COLO829 (cell line): ENCODE results near the gene INO80D.
"Not testable (repeated sequence)": the region's sequence is repeated elsewhere in the genome, so short reads cannot be mapped to it uniquely, and the experiment has no call there.

Source experiments
- DNase-seq: peaks from one replicate; pipeline ENCODE4 v3.0.0; 2012; ENCODE audit warnings: low spot score

The INO80D gene

DNA sequence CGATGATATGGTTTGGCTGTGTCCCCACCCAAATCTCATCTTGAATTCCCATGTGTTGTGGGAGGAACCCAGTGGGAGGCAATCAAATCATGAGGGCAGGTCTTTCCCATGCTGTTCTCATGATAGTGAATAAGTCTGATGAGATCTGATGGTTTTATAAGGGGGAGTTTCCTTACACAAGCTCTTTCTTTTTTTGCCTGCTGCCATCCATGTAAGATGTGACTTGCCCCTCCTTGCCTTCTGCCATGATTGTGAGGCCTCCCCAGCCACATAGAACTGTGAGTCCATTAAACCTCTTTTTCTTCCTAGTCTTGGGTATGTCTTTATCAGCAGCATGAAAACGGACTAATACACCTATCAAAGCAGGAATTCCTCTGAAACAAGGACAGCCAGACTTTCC, 107.2 kb downstream of the INO80D start:
- not testable (repeated sequence) for DNase-seq

DNA sequence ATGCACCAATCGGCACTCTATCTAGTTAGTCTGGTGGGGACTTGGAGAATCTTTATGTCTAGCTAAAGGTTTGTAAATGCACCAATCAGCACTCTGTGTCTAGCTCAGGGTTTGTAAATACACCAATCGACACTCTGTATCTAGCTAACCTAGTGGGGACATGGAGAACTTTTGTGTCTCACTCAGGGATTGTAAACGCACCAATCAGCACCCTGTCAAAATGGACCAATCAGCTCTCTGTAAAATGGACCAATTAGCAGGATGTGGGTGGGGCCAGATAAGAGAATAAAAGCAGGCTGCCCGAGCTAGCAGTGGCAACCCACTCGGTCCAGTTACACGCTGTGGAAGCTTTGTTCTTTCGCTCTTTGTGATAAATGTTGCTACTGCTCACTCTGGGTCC, 108.3 kb downstream of the INO80D start:
- not testable (repeated sequence) for DNase-seq

DNA sequence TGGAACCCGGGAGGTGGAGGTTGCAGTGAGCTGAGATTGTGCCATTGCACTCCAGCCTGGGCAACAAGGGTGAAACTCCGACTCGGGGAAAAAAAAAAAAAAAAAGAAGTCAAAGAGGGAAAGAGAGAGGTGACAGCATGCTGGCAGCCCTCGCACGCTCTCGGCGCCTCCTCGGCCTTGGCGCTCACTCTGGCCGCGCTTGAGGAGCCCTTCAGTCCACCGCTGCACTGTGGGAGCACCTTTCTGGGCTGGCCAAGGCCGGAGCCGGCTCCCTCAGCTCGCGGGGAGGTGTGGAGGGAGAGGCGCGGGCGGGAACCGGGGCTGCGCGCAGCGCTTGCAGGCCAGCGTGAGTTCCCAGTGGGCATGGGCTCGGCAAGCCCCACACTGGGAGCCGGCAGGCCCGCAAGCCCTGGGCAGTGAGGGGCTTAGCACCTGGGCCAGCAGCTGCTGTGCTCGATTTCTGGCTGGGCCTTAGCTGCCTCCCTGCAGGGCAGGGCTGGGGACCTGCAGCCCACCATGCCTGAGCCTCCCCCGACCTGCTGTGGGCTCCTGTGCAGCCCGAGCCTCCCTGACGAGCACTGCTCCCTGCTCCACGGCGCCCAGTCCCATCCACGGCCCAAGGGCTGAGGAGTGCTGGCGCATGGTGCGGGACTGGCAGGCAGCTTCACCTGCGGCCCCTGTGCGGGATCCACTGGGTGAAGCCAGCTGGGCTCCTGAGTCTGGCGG, 108.9 kb downstream of the INO80D start:
- DNase-seq, result not testable (repeated sequence)

DNA sequence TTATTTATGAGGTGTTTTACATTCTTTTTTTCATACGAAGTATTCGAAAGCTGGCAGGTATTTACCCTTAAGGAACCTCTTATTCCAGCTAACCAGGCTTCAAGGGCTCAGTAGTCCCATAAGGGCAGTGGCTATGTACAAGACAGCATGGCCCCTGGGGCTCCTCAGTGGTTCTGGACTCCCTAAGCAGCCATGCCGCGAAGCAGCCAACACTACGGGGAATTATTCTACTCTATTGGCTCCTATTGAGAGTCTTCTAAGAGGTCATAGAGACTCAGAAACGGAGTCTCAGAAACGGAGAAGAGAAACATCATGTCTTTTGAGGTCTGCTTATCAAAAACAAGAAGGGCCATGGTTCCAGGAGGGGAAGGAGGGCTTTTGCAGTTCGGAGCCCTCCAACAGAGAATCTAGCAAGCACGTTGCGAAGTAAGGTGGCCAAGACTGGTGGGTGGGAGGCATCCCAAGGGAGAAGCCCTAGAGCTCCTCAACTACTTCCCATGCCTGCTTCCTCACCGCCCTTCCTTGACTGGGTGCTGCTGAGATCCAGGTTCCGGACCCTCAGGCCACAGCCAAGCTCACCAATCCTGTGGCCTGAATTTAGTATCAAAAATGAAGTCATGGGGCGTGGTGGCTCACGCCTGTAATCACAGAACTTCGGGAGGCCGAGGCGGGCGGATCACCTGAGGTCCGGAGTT, 109.7 kb downstream of the INO80D start:
- DNase-seq, result no peak

DNA sequence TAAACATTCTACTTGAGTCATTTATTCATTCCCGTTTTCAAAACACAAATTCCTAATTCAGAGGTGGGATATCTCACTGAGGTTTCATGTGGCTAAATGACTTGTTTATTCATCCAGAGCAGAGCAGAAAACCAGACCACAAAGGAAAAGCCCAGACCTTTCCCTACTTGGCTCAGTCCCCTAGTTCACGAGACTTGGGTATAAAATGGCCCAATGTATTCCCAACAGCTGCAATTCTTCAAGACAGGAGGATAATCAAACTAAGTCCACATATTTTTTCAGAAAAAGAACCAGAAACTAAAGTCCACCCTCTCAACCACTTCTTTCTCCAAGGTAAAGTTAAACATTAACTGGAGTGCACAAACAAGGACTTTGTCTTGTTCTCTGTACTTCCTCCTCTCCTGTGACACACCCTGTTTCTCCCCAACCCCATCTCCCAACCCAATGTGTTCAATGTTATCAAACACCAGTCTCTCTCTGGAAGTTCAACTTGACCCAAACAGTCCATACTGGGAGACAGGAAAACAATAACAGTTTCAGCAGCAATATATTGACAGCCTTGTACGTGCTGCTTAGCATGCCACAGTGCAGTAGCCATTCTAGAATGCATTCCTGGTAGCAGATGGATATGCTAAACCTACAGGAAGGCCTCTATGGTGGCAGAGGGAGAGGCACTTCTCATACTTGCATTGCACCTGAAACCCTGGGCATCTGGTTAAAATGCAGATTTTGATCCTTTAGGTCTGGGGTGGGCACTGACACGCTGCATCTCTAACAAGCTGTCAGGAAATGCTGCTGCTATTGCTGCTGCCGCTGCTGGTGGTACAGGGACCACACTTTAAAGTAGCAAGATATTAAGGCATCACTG, 110.7 kb downstream of the INO80D start:
- peak; percentile 8 for DNase-seq

DNA sequence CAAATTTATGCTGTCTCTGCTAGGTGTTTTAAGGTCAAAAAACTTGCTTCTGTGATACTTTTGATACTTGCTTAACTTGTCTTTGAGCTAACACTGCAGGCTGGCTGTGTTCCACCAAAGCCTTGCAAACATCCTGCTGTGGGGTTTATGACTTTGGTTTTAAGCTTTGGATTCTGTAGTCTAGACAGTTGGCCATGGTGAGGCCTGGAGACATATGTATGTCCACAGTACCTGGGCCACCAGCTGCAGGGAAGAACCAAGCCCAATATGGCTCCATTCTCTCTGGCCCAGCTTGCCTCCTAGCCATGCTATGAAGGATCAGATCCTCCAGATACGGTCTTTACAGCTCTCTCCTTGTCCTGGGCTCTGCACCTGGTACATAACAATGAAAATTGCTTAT, 113.9 kb downstream of the INO80D start:
- no peak for DNase-seq

DNA sequence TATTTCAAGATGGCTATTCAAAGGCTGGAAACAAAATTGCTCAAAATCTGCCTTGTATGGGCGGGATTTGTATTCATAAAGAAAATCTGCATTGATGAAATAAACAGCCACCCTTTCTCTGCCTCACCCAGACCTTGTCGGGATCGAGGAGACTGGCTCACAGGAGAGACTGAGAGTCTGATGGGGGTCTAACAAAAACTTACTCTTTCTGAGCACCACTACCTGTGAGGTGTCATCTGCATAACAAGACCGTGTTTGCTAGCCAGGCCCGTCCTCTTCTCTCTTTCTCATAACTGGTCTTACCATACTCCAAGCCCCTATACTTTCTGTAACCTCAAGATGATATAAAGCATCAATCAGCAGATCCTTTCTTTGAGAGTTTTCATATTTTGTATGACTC, 115.6 kb downstream of the INO80D start:
- no peak for DNase-seq

DNA sequence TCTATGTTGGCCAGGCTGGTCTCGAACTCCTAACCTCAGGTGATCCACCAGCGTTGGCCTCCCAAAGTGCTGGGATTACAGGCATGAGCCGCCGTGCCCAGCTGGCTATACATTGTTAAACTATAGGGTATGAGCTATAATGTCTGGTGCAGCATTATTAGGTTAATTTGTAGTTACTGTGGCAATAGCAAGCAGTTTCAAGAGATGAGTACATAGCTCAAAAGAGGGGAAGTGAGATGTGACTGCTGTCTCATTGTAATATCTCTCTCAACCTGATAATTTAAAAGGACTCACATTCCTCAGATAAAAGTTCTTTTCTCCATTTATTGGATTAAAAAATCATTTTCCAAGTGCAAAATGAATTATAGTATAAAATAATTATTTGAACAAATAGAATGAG, 116.4 kb downstream of the INO80D start:
- no peak for DNase-seq

DNA sequence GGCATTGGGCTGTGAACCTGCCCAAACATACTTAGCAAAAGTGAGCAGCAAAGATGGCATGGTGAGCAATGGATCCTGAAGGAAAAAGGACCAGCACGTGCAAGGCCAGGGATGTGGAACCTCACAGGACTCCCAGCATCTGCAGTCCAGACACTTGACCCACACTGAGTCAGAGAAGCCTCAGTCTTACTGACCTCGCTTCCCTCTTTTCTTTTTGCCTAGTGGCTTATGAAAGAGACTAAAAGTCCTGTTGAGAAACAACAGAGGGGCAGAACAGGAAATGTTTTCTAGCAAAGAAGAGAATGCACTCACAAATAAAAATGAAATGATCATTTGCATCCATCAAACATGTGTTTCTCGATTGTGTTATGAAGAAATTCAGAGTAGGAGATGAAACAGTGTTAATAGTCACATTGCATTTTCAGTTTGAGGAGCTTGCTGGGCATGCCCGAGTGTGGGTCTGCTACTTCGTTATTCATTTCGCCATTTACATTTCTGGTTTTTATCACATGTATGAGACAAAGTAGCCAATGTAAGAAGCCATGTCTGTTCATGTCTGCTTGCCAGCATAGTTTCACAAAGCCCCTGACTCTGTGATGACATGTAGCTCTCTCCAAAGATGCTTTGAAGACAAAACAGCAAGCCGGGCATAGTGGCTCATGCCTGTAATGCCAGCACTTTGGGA, 118.4 kb downstream of the INO80D start:
- no peak for DNase-seq

DNA sequence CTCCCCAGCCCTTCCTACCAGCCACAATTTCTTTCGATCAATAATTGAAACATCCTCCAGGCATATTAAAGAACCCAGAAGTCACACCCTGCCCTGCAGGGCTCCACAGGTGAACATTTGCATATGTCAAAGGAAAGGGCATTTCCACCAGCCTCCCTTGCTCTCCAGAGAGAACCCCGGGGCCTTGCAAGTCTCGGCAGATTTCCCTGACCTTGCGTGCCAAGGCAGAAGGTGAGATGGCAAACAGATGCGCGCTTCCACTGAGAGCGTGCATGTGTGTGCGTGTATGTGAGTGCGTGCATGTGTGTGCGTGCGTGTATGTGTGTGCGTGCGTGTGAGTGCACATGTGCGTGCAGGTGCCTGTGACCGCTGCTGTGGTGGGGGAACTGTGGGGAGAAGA, 120.3 kb downstream of the INO80D start:
- DNase-seq, result no peak

DNA sequence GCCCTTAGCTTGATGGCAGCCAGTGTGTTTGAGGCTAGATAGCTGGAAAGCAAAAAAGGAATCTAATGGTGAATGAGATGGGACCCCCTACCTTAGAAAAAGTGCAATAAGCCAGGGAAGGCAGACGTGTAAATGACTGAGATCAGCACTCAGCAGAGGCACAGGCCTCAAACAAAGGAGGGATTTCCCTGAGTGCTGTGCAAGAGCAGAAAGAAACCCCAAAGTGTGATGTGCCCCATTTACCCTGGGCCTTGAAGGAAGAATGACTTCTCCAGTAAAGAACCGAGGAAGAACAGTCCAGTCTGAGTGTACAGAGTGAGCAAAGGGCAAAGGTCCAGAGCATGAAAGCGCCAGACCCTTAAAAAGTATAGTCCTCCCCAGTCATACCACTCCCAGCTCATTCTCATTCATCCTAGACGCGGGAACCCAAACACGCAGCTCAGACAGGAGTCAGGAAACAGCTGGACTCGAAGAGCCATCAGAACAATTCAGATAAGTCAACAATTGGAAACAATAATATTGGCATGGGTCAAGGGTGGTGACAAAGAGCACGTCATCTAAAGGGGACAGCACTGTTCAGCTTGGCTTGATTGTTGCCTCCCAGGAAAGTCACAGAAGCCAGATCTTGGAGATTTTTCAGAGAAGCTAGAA, 121.7 kb downstream of the INO80D start:
- DNase-seq, result no peak

DNA sequence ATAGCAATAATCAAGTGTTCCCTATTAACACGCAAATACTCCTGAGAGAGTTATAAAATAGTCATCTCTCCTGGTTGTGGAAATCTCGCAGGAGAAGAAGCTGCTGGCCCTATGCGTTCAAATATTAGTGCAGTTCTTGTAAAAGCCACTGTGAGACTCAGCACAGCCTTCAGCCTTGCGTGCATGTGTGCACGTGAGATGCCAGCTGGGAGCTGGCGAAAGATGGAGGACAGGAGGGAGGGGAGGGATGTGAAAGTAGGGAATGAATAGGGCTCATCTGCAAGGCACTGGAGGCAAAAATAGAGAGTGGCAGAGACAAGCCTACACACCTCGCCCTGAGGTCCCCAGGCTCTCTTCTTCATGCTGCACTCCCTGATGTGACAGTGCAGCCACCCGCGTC, 126.5 kb downstream of the INO80D start:
- DNase-seq, result no peak

DNA sequence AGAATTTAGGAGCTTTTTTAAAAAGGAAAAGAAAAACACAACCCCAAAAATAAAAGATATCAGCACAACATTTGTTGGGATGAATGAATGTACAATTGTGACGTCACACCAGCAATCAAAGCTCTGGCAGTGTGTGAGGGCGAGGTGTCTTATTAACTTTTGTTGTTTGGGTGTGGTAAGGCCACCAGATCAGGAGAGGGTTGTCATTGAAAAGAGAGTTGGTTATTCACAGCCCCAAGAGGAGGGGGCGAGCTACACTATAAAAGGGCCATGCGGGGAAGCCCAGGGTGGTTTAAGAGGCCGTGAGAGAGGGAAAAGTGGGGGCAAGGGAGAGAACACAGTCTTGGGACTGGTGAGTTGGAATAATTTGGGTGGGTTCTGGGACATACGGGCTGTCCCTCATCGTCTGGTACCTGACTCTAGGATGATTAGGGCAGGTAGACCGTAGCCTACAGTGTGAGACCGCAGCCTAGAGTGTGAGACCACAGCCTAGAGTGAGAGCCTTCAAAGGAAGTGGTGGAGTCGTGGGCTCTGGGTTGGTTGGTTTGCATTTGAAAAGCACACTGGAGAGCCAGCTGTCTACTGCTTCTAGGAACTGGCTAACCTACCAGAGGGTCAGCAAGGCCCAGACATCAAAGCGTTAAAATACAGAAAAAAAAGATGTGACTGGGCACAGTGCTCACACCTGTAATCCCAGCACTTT, 128.4 kb downstream of the INO80D start:
- DNase-seq, result no peak

DNA sequence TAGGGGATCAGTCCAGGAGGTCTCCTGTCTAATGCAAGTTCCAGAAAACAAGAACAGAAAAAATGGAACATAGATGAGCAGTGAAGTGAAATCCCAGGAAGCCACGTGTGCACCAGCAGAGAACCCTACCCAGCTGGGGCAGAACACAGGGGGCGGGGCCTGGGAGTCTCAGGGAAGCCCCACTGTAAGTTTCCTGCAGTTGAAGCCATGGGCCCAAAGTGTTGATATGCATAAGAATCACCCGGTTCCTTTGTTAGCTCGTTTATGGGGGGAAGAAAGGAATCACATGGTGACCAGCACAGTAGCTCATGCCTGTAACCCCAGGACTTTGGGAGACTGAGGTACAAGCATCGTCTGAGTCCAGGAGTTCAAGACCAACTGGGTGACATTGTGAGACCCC, 131.3 kb downstream of the INO80D start:
- no peak for DNase-seq

DNA sequence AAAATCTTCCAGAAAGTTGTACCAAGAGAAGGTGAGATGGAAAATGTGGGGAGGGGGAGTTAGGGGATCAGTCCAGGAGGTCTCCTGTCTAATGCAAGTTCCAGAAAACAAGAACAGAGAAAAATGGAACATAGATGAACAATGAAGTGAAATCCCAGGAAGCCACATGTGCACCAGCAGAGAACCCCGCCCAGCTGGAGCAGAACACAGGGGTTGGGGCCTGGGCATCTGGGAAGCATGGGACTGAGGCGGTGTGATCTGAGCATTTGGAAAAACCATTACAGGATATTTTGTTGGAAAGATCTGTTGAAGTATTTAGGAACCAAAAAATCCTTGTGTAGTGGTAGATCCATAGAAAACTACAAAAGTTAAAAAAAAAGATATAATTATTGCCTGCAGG, 133.7 kb downstream of the INO80D start:
- no peak for DNase-seq

DNA sequence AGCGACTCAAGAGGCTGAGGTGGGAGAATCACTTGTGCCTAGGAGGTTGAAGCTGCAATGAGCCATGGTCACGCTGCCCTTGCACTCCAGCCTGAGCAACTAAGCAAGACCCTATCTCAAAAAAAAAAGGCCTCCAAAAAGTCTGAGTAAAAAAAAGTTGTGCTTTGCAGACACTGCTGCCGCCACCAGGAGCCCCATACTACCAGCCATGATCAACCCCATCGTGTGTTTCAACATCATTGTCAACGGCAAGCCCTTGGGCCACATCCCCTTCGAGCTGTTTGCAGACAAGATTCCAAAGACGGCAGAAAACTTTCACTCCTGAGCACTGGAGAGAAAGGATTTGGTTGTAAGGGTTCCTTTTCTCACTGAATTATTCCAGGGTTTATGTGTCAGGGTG, 137.1 kb downstream of the INO80D start:
- no peak for DNase-seq

DNA sequence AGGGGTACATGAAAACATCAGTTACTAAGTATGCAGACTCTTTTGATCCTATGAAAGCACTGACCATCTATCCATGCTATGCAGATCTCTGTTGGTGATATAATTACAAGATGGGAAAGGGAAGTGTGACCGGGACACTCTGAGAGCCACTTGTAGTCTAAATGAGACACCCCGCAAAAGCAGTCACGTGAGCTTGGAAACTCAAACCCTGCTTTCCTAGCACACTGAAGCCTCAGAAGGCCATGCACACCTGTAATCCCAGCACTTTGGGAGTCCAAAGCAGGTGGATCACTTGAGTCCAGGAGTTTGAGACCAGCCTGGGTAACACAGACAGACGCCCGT, 137.5 kb downstream of the INO80D start:
- DNase-seq, result no peak

DNA sequence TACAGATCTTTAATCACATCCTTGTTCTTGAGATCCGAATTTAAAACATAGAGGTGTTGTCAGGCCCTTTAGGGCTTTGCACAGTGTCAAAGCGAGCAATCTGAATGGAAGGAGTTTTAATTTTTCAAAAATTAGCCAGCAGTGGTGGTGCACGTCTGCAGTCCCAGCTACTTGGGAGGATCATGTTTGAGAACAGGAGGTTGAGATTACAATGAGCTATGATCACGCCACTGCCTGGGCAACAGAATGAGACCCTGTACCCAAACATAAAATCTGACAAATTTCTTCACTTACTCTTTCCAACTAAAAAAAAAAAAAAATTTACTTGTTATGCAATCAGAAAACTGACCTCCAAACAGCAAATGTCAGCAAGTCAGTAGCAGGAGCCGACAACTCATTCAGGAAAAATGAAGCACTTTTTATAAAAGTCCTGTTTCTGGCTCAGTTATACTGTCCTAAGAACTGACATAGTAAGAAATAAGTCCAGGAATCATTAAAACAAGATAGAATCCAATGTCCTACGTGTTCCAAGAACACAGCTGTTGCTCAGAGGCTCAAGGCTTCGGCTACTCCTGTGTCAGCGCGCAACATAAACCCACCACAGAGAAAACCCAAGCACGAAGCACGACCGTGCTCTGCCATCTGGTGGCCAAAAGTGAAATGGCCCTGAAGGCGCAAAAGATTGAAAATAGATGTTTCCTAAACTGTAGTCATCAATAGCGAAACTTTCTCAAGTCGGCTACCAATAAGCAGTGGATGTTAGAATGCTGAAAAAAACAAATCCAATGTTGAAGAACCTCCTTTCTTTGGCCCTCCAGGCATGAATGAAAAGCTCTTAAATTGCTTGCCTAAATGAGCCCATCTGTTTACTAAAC, 138.1 kb downstream of the INO80D start:
- DNase-seq, result peak; percentile 78

DNA sequence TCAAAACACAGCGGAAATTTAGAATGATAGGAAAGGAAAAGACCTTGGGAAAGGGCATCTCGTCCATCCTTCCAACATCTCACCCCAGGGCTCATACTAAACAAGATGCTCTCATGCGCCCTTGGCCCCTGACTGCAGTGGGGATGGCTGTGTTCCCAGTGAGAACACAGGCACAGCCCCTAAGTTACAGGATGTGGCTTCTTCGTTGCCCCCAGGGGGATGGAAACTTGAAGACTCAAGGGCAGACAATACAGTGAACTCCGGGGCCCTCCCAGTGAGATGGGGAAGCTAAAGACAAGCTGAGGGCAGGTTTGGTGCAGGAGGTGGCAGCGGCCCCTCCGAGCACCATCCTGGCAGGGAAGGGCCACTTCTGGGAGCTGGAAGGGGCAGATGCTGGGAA, 139.7 kb downstream of the INO80D start:
- DNase-seq, result no peak
